GM23248 (cell line): ENCODE measurements around the gene PTPRN2.

Experiments used
- EZH2 ChIP-seq: fragments of 200-600 bp; sonication (generic); IDR thresholded peaks from 2 replicates; pipeline ENCODE4 v1.6.1; 2018; ENCODE audit warnings: antibody characterized with exemption, mild to moderate bottlenecking; ENCODE audit not compliant: insufficient read depth, poor library complexity, severe bottlenecking
- EZH2phosphoT487 ChIP-seq: fragments of 200-600 bp; sonication (generic); IDR thresholded peaks from 2 replicates; pipeline ENCODE4 v1.6.1; 2018; ENCODE audit warnings: antibody characterized with exemption, moderate library complexity, mild to moderate bottlenecking, low read depth; ENCODE audit not compliant: insufficient read depth

GRCh38 chr7:158495786-158496185 is 91.8 kb downstream of the PTPRN2 start:
- TF ChIP-seq EZH2 = no peak
- no peak for TF ChIP-seq EZH2phosphoT487
